HL-60/S4 treated with retinoic acid at 250 ng/mL for 4 days and 3 days (cell line): ENCODE results near the gene MLF2.

Experiments
- in situ Hi-C: fragments of 300-500 bp; cut with MboI; formaldehyde crosslinking; loops from 2 replicates; pipeline ENCODE4 v1.7.0; 2022; ENCODE audit warnings: low sequenced_read_pairs

Gene MLF2

DNA sequence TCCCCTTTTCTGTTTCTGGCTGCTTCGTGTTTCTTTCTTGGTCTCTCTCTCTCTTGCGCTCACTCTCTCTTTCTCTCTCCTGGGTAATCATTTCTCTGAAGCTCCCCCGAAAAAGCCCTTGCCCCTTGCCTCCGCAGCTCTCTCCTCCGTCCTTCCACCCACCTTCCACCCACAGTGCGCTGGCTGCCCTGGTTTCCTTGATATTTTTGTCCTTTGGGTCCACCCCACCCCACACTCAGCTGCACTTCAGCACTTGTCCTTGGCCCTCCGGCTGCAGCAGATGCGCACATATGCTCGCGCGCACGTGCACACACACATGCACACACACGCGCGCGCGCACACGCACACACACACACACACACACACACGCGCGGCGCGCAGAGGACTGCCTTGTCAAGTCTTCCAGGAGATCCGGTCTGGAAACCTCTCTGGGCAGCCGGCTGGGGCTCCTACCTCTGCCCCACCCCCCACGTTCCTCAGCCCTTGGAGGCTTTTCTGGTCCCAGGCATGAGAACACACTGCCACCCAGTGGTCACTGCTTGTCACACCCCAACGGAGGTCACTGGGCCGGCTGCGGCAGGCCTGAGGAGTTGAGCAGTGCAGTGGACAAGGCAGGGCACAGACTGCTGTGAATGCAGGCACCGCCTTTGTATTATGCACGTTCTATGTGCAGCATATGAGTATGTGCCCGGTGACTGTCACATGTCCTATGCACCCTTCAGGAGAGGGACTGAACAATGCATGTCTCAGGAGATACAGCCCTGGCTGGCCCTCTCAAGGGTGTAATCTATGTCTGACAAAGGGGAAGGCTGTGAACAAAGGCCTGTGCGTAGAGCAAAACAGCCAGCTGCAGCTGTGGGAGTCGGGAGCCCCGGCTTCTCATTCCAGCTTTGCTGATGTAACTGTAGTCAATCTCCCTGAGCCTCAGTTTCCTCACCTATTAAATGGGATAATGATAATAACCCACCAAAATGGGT, 25.9 kb upstream of the MLF2 start:
- in situ Hi-C loops, result no loop called here

DNA sequence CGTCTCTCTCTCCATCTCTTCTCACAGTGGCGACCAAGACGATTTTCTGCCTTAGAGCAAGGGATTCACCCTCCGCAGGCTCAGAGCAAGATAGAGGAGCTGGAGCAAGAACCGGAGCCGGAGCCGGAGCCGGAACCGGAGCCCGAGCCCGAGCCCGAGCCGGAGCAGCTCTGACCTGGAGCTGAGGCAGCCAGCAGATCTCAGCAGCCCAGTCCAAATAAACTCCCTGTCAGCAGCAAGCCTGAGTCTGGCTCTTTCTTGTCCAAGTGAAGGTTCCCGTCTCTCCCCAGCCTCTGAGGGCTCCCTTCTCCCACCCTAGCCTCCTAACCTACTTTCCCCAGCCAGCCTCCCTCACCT, 25.3 kb upstream of the MLF2 start:
- in situ Hi-C loops, result no loop called here

DNA sequence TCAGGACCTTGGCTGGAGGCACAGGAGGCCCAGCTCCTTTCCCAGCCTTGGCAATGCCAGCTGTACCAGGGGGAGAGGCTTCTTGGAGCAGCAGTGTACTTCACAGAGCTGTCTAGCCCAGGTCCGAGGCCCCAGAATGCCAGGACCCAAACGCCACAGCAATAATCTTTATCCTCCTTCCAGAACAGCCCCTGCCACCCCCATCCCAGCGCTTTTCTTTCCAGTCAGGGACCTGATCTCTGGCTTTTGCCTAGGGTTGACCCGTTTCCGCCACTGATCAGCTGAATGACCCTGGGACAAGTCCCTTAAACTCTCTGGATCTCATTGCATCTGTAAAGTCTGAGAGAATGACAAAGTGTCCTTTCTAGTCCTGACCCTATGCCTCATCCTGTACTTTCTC, 24.4 kb upstream of the MLF2 start:
- in situ Hi-C loops, result no loop called here

DNA sequence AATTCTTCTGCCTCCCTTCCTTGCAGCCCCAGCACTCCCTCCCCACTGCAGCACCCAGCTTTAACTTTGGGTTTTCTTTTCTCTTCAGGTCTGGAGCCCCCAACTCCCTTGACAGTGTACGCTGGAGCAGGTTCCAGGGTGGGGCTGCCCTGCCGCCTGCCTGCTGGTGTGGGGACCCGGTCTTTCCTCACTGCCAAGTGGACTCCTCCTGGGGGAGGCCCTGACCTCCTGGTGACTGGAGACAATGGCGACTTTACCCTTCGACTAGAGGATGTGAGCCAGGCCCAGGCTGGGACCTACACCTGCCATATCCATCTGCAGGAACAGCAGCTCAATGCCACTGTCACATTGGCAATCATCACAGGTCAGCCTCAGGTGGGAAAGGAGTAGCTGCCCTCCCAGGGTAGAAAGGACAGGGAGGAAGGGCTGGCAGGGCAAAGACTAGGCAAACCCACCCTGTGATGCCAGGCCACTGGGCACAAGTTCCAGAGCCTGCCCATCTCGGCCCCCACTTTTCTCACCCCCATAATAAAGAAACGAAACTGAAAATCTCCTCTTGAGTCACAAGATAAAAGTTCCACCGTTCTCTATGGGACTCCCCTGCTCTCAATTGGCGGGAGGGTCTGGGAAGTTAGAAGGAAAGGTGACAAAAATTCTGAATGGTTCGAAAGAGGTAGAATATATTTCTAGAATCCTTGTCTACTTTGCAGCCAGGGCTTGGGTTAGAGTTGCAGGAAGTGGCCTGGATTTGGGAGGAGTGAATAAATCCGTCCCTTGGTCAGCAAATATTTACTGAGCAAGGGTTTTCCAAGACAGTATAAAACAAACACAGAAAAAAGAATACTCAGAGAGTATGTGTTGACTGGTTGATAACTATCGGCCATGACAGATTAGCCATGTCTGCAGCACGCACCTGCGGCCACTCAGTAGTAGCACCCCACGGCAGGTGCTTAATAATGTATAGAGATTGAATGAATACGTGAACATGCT, 22.5 kb upstream of the MLF2 start:
- in situ Hi-C loops, result no loop called here

DNA sequence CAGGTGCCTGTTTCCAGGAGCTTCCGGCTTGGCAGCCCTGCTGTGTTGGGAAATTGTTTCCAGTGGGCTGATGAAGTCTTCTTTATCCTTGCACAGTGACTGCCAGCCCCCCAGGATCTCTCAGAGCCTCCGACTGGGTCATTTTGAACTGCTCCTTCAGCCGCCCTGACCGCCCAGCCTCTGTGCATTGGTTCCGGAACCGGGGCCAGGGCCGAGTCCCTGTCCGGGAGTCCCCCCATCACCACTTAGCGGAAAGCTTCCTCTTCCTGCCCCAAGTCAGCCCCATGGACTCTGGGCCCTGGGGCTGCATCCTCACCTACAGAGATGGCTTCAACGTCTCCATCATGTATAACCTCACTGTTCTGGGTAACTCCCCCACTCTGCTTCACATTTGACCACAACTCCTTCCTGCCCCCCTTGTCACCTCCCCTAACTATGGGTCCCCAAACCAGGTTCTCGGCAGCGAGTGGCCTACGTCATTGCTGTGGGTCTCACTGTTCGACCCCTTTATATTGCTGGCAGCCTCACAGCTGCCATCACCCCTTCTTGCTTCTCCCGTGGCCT, 21.6 kb upstream of the MLF2 start:
- in situ Hi-C loops, result no loop called here

DNA sequence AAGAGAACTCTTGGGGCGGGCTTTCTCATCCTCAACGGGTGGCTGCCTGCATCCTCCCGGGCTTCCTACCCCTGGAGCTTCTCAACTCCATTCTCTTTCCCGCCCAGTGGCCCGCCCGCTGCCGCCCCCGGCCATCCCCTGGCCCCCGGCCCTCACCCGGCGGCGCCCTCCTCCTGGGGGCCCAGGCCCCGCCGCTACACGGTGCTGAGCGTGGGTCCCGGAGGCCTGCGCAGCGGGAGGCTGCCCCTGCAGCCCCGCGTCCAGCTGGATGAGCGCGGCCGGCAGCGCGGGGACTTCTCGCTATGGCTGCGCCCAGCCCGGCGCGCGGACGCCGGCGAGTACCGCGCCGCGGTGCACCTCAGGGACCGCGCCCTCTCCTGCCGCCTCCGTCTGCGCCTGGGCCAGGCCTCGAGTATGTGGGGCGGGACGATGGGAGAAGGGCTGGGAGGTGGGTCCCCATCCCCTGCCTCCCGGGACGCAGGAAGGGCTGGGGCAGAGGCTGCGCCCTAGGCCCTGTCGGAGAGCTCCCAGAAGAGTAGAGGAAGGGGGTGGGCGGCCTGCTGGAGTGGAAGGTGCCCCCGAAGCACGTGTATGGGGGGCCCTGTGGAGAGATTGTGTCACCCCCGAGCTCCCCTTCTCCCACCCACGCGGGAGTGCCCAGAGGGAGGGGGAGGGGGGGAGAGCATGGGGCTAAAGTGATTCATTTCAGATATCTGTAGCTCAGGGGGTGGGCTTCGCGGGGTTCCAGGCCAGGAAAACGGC, 20.8 kb upstream of the MLF2 start:
- in situ Hi-C loops, result no loop called here

DNA sequence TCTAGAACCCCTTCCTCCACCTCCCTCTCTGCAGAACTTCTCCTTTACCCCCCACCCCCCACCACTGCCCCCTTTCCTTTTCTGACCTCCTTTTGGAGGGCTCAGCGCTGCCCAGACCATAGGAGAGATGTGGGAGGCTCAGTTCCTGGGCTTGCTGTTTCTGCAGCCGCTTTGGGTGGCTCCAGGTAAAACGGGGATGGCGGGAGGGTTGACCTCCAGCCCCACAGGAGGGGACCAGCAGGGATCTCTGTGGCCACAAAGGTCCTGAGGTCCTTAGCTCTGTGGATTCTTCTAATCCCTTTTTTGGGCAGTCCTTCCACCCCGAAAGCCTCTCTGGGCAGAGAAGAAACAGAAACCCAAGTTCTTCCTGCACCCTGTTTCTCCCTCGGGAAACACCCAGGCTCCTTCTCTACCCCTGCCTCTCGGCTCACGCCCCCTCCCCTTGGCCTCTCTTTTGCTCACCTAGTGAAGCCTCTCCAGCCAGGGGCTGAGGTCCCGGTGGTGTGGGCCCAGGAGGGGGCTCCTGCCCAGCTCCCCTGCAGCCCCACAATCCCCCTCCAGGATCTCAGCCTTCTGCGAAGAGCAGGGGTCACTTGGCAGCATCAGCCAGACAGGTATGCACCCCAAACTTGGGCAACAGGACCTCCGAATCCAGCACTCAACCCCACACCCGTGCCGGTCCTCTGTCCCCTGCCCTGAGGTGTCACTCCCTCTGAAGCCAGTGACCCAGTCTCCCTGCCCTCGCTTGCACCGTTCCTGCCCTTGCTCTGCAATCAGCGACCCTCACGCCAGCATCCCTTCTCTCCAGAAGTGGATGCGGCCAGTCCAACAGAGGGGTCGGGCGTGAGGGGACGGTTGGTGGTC, 20.0 kb upstream of the MLF2 start:
- in situ Hi-C loops, result no loop called here

DNA sequence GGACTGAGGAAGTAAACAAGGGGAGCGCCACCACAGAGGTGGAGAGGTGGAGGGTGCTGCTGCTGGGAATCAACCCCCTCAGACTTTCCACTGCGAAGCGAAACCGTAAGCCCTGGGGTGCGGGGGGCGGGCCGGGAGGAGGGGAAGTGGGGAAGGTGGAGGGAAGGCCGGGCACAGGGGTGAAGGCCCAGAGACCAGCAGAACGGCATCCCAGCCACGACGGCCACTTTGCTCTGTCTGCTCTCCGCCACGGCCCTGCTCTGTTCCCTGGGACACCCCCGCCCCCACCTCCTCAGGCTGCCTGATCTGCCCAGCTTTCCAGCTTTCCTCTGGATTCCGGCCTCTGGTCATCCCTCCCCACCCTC, 19.4 kb upstream of the MLF2 start, which contains the start of gene LAG3:
Gene LAG3, plus strand, starts transcription at position 190 of the 365 bp plus-strand sequence. CDS start 333 bp downstream, outside the sequence.
- in situ Hi-C loops, result no loop called here

DNA sequence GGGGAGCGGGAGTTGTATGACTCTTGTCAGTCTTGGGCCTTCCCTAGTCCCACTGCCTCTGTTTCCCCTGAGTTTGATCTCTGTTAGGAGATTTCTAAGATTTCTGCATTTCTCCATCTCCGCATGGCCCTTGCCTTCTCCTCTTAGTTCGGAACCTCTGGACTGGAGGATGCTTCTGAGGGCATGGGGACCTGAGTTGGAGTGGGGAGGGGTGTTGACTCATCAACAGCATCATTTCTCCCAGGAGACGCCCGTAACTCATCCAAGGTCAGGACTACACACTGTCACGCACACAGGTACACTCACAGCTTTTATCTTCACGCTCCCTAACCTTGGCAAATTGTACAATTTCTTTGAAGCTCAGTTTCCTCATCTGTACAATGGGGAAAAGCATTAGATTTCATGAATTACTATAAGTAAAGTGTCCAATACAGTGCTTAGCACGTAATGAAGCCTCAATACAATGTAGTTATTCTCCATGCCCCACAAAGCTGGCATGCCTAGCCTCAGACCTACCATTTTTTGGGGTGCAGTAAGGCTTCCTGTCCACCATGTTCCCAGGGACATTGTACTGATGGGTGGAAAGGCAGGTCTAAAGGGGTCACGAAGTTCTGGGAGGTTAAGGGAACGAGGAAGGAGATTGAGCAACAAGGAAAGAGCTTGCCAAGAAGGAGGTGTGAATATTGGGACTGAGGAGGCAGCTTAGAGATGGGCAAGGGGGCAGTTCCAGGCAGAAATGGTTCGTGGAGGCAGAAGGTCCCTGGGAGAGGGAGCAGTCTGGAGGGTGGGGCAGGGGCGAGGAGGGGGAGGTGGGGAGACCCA, 18.8 kb upstream of the MLF2 start:
- in situ Hi-C loops, result no loop called here

DNA sequence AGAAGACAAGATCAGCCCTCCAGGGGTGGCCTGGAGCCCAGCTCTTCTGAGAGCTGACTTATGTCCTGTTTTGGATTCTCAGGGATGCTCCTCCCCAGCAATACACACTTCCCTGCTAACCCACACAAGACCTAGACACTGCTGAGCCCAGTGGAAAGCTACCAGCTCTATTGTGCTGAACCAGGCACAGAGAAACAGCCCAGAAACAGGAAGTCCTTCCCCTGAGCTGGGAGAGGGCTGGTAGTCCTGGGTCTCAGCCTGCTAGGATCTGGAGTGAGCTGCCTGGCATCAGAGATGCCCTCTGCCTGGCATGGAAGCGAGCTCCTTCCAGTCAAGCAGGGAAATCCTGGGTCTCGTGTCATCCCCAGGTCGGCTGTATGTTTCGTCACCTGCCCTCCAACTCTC, 18.2 kb upstream of the MLF2 start:
- in situ Hi-C loops, result no loop called here

DNA sequence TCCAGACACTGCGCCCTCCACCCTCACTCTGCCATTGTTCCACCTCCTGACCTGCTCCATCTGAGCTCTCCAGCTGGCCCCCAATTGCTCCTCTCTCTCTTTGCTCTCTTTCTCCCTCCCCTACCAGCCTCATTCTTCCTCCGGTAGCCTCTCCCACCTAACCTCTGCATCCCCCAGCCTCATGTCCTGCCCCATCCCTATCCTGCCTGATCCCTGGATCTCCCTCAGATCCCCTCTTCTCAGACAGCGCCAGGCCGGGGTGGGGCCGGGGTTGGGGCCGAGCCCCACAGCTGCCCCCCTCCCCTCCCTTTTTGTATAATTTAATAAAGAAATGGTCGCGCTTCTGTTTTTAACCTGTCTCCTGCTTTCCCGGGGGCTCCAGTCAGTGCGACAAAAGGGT, 17.7 kb upstream of the MLF2 start:
- in situ Hi-C loops, result no loop called here

DNA sequence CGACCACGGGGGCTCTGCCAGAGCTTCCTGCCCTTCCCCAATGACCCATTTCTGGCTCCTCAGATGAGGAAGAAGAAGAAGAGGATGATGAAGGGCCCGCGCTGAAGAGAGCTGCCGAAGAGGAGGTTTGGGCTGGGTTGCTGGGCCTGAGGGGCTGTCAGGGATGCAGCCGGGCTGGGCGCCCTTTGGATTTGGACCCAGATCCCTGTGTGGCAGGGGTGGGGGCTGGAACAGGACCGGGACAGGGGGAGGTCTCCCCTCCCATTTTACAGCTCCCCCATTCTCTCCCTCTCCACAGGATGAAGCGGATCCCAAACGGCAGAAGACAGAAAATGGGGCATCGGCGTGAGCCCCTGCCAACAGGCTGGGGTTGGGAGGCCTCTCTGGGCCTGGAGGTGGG, 17.2 kb upstream of the MLF2 start:
- in situ Hi-C loops, result no loop called here

DNA sequence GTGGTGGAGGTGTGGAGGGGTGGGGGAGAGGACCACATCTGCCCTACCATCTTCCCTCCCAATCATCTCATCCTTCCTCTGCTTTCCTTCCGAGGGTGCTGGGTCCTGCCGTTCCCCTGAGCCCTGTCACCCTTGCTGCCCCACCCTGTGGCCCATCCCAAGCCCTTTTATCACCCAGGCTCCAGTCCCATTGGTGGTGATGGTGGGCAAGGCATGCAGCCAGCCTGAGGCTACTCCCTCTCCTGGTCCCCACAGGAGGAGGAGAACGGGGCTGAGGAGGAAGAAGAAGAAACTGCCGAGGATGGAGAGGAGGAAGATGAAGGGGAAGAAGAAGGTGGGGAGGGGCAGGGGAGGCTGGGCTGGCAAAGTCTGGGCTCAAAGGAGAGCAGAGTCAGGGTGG, 16.7 kb upstream of the MLF2 start:
- in situ Hi-C loops, result no loop called here

DNA sequence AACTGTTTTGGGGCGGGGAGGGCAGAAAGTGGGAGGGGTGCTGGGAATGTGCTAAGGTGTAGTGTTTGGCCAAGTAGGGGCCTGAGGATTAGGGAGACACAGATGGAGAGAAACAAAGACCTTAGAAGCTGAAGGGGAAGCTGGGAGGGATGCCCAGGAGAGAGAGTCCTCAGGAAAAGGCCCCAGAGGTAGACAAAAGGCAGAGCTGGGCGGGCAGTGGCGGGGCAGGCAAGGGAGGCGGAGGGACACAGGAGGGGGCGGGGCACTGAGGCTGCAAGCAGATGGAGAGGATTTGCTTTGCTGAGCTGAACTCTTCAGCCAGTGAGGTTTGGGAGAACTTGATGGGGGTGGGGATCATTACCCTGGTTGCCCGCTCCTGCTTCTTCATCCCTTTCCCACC, 16.0 kb upstream of the MLF2 start:
- in situ Hi-C loops, result no loop called here

DNA sequence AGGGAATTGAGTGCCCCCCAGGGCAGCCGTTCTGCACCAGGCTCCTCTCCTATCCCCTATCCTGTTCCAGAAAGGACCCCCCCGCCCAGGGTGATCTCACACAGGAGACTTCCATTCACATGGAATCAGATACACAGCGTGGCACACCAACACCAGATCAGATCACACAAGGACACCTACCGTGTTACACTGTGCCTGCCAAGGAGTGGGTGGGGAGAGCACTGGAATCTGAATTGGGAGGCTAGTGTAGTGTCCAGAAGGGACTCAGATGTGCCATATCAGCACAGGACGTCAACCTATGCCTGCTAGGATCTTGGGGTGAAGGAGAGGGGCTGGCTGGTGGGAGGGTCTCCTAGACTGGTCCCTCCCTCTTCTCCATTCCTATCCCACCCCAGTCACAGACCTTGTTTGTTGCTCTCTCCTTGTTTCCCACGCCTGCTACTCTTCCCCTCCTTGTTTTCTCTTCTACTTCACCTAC, 15.5 kb upstream of the MLF2 start:
- in situ Hi-C loops, result no loop called here

DNA sequence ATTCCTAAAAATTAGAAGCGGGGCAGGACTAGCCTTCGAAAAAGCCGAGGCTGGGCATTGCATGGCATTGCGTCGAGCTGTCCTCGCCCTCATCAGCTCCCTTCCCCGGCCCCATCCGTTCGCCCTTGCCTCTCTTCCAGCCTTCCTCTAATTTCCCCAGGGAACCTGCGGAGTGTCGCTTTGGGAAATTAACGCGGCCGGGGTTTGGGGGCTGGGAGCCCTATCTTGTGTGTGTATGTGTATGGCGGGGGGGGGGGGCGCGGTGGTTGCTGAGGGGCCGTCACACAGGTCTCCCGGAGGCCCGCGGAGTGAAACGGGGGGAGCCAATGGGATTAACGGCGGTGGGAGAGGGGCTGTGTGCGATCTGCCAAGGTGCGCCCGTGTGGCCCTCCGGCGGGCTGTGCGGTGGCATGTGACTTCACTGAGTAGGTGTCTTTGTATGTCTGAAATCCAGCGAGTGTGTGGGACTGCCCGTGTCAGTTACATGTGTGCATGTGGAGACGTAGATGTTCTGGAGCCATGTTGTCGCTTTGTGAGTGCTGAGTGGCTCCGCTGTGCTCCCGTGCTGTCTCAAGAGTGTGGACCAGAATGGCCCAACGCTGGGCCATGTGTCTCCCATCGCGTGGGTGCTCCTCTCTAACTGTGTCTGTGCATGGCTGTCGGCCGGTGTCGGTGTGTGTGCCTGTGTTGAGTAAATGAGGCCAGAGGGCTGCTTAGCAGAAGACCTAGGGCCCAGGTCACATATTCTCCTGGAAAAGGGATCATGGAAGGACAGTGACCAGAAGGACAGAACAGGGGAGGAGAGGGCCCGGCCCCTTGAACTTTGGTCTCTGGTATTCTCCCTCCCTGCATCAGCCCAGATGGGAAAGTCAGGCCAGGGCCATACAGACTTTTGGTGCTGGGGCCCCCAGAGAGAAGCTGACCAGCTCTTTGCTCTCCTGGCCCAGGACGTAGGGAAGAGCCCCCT, 14.7 kb upstream of the MLF2 start:
- in situ Hi-C loops, result no loop called here

DNA sequence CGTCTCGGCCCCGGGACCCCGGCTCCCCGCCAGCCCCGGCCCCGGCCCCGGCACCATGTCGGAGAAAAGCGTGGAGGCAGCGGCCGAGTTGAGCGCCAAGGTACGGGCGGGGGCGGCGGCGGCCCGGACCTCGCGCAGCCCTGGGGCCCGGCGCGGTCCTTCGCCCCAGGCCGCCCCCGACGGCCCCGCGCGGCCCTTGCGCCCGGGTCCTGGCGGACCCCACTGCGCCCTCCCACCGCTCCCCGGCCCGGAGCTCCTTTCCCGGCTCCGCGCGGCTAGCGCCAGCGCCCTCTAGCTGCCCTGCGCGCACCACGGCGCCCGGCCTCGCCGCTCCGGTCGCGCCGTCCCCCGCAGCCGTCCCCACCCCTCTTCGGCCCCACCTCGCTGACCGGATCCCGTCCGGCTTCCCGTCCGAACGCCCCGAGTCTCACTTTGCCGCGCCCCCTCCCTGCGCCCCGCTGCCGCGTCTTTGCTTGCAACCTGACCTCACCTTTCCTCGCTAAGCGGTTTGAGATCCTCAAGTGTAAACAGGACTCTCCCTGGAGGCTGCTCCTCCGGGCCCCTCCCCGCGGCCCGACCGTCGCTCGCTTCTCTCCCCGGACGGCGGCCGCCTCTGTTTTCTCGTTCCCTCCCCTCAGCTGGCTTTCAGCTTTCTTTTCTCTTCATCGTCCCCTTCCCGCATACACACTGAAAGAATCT, 13.9 kb upstream of the MLF2 start:
- in situ Hi-C loops, result no loop called here
